ENCODE data around the gene MYO1D.

The MYO1D gene

GRCh38 chr17:32558997-32559650 is 317.8 kb downstream of the MYO1D start:
- no peak for DNase-seq (ENCODE audit: extremely low spot score)
- ChIA-PET CTCF (interaction anchor here (1.2 kb wide), 1 partner anchor 10 kb away, joined by 5 read pairs; no protein-coding TSS in a partner anchor), POLR2A (no interaction called here)
- no peak for TF ChIP-seq PKNOX1 (IDR thresholded peaks at IDR 0.05)
- no peak for TF ChIP-seq FOXM1 (IDR thresholded peaks at IDR 0.05; ENCODE audit: borderline replicate concordance)
- no peak for TF ChIP-seq CTBP1 (IDR thresholded peaks at IDR 0.05; ENCODE audit: borderline replicate concordance)
- TF ChIP-seq BHLHE40 (IDR thresholded peaks at IDR 0.05; ENCODE audit: borderline replicate concordance): no peak
- no peak for TF ChIP-seq ZNF384 (IDR thresholded peaks at IDR 0.05)
- TF ChIP-seq FOXA1 (IDR thresholded peaks at IDR 0.05): no peak
- no peak for TF ChIP-seq SUZ12 (IDR thresholded peaks at IDR 0.05)
- TF ChIP-seq ELF4 (IDR thresholded peaks at IDR 0.05): no peak

- no peak for TF ChIP-seq SP1 (IDR thresholded peaks at IDR 0.05)
- ChIA-PET POLR2A (no interaction called here), CTCF (interaction anchor here (1.2 kb wide), 1 partner anchor 9 kb away, joined by 5 read pairs; no protein-coding TSS in a partner anchor)
- DNase-seq (ENCODE audit: extremely low spot score): no peak
Observed at GRCh38 chr17:32558326-32558955, 318.5 kb downstream of the MYO1D start.

GRCh38 chr17:32555611-32556310 is 321.2 kb downstream of the MYO1D start:
- no peak for TF ChIP-seq NFRKB (IDR thresholded peaks at IDR 0.05)
- no peak for TF ChIP-seq ELF4 (IDR thresholded peaks at IDR 0.05)
- TF ChIP-seq SUZ12 (IDR thresholded peaks at IDR 0.05): no peak
- TF ChIP-seq BHLHE40 (IDR thresholded peaks at IDR 0.05; ENCODE audit: borderline replicate concordance): no peak
- TF ChIP-seq LEF1 (IDR thresholded peaks at IDR 0.05; ENCODE audit: borderline replicate concordance): no peak
- TF ChIP-seq L3MBTL2 (conservative IDR thresholded peaks at IDR 0.05): no peak
- no peak for TF ChIP-seq HDGF (IDR thresholded peaks at IDR 0.05; ENCODE audit: borderline replicate concordance)
- DNase-seq (ENCODE audit: extremely low spot score): no peak
- POLR2A ChIA-PET: no interaction called here
- CTCF ChIA-PET: no interaction called here

GRCh38 chr17:32553168-32553567 is 323.8 kb downstream of the MYO1D start:
- no peak for DNase-seq (ENCODE audit: extremely low spot score)
- TF ChIP-seq PKNOX1 (IDR thresholded peaks at IDR 0.05) (no peak), FOXM1 (IDR thresholded peaks at IDR 0.05; ENCODE audit: borderline replicate concordance) (no peak), SP1 (IDR thresholded peaks at IDR 0.05) (no peak), CTBP1 (IDR thresholded peaks at IDR 0.05; ENCODE audit: borderline replicate concordance) (no peak), L3MBTL2 (conservative IDR thresholded peaks at IDR 0.05) (no peak), SUZ12 (IDR thresholded peaks at IDR 0.05) (no peak), HDGF (IDR thresholded peaks at IDR 0.05; ENCODE audit: borderline replicate concordance) (no peak), FOXA1 (IDR thresholded peaks at IDR 0.05) (no peak), NFRKB (IDR thresholded peaks at IDR 0.05) (no peak), ARNT (IDR thresholded peaks at IDR 0.05) (no peak), BHLHE40 (IDR thresholded peaks at IDR 0.05; ENCODE audit: borderline replicate concordance) (no peak), ELF4 (IDR thresholded peaks at IDR 0.05) (no peak), ZNF384 (IDR thresholded peaks at IDR 0.05) (no peak), LEF1 (IDR thresholded peaks at IDR 0.05; ENCODE audit: borderline replicate concordance) (no peak)
- ChIA-PET CTCF (interaction anchor here (0.5 kb wide), 1 partner anchor 1085 kb away, joined by 3 read pairs; no protein-coding TSS in a partner anchor), POLR2A (no interaction called here)

- no peak for DNase-seq (ENCODE audit: extremely low spot score)
- TF ChIP-seq L3MBTL2 (conservative IDR thresholded peaks at IDR 0.05): no peak
- no peak for TF ChIP-seq ARNT (IDR thresholded peaks at IDR 0.05)
- TF ChIP-seq ELF4 (IDR thresholded peaks at IDR 0.05): no peak
- no peak for TF ChIP-seq TARDBP (IDR thresholded peaks at IDR 0.05)
- TF ChIP-seq PKNOX1 (IDR thresholded peaks at IDR 0.05): no peak
- no peak for TF ChIP-seq SUZ12 (IDR thresholded peaks at IDR 0.05)
- TF ChIP-seq SP1 (IDR thresholded peaks at IDR 0.05): no peak
- no peak for TF ChIP-seq LEF1 (IDR thresholded peaks at IDR 0.05; ENCODE audit: borderline replicate concordance)
- no peak for TF ChIP-seq FOXK2 (IDR thresholded peaks at IDR 0.05)
- no peak for TF ChIP-seq FOXM1 (IDR thresholded peaks at IDR 0.05; ENCODE audit: borderline replicate concordance)
- TF ChIP-seq FOXA1 (IDR thresholded peaks at IDR 0.05): no peak
- no peak for TF ChIP-seq CTBP1 (IDR thresholded peaks at IDR 0.05; ENCODE audit: borderline replicate concordance)
- no peak for TF ChIP-seq BHLHE40 (IDR thresholded peaks at IDR 0.05; ENCODE audit: borderline replicate concordance)
- no peak for TF ChIP-seq NFRKB (IDR thresholded peaks at IDR 0.05)
- no peak for TF ChIP-seq ZNF384 (IDR thresholded peaks at IDR 0.05)
- no peak for TF ChIP-seq HDGF (IDR thresholded peaks at IDR 0.05; ENCODE audit: borderline replicate concordance)
- ChIA-PET CTCF (no interaction called here), POLR2A (no interaction called here)
Observed at GRCh38 chr17:32552280-32552679, 324.6 kb downstream of the MYO1D start.
